Frontal cortex (tissue), 4 donors: Measurements from ENCODE around the gene CGAS. TPM values are rescaled to one million over a fixed set of nuclear protein-coding genes. Genes with fewer than 3 reads are reported as not detected.
"Not testable (repeated sequence)": the region's sequence is repeated elsewhere in the genome, so short reads cannot be mapped to it uniquely, and the experiment has no call there.

ENCODE experiments used
- DNase-seq, 2 donors: peaks; one replicate each; pipeline ENCODE4 v3.0.0; 2012; ENCODE audit warnings: low spot score in 2 of 2
- FAIRE-seq: peaks from 2 replicates; lab custom pipeline; 2012; peaks lifted over from hg19 to GRCh38; lab: Jason Lieb, UNC
- total RNA-seq: library from RNA; depleted of rRNA; stranded (reverse); fragments of >200 nt; gene quantifications from one replicate; pipeline ENCODE4 v1.2.3, GENCODE V29; 2014
- donor health status: control.
- donor health status: control.
- donor health status: control.

Gene CGAS
- 1.2 TPM for total RNA-seq

DNA sequence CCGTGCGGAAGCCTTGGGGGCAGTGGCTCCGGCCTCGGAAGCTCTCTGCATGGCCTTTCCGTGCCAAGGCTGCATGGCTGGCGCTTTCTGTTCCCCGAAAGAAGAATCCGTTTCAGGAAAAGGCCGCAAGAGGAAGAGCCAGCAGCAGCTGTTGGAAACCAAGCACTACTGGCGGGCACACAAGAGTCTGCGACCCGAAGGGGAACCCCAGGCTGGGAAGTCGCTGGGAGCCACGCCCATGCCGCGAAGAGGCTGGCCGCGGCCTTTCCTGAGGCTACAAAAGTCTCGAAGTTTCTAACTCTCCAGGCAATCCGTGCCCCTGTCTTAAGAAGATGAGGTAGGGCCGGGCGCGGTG, at the start of gene CGAS:
TSS of gene CGAS (minus strand) at position 191 of the 355 bp plus-strand sequence. CDS start at position 75, 116 bp downstream.
- no peak for DNase-seq
- no peak for FAIRE-seq

GRCh38 chr6:73497915-73498314, 45.8 kb upstream of the CGAS start:
- no peak for FAIRE-seq

GRCh38 chr6:73491377-73491776, 39.3 kb upstream of the CGAS start:
- no peak for DNase-seq
- no peak for FAIRE-seq

More at GRCh38 chr6:73497915-73498314, 45.8 kb upstream of the CGAS start:
- DNase-seq, result no peak

- FAIRE-seq (no peak), DNase-seq (no peak)
These were observed 35.4 kb upstream of the CGAS start for GRCh38 chr6:73487473-73487872.

- DNase-seq (no peak), FAIRE-seq (no peak)
These were observed 32.3 kb upstream of the CGAS start for GRCh38 chr6:73484438-73484837.

DNA sequence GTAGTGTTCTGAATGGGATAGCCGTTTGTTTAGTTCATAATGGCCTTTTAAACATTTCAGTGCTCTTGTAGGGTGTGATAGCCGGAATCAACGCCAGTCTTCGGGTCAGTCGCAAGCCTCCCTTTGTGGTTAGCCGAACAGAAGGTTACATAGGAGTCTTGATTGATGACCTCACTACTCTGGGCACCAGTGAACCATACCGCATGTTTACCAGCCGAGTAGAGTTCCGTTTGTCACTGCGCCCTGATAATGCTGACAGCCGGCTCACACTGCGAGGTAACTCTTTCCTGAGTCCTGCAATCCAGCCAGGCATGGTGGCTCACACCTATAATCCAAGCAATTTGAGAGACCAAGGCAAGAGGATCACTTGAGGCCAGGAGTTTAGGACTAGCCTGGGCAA, 29.9 kb upstream of the CGAS start:
- no peak for FAIRE-seq
- DNase-seq, result no peak

- FAIRE-seq, result no peak
These were observed 25.3 kb upstream of the CGAS start for GRCh38 chr6:73477407-73477806.

GRCh38 chr6:73476723-73477122, 24.6 kb upstream of the CGAS start:
- no peak for FAIRE-seq
- no peak for DNase-seq

More at GRCh38 chr6:73477407-73477806, 25.3 kb upstream of the CGAS start:
- no peak for DNase-seq

GRCh38 chr6:73471686-73472290, 19.7 kb upstream of the CGAS start:
- DNase-seq, result no peak
- FAIRE-seq, result no peak

- FAIRE-seq (no peak), DNase-seq (peak; percentile 67 to 77)
These were observed 9.6 kb upstream of the CGAS start, which contains the start of gene MTO1 for GRCh38 chr6:73461537-73462350. Gene MTO1, plus strand, starts transcription at chr6:73461737. Its CDS starts 118 bp downstream, at chr6:73461855.

- DNase-seq (no peak), FAIRE-seq (no peak)
These were observed 8.0 kb upstream of the CGAS start for GRCh38 chr6:73460056-73460455.

- not testable (repeated sequence) for DNase-seq, FAIRE-seq
These were observed 7.4 kb upstream of the CGAS start for GRCh38 chr6:73459474-73459873.

GRCh38 chr6:73455865-73456629, 4.0 kb upstream of the CGAS start:
- DNase-seq (no peak), FAIRE-seq (no peak)

DNA sequence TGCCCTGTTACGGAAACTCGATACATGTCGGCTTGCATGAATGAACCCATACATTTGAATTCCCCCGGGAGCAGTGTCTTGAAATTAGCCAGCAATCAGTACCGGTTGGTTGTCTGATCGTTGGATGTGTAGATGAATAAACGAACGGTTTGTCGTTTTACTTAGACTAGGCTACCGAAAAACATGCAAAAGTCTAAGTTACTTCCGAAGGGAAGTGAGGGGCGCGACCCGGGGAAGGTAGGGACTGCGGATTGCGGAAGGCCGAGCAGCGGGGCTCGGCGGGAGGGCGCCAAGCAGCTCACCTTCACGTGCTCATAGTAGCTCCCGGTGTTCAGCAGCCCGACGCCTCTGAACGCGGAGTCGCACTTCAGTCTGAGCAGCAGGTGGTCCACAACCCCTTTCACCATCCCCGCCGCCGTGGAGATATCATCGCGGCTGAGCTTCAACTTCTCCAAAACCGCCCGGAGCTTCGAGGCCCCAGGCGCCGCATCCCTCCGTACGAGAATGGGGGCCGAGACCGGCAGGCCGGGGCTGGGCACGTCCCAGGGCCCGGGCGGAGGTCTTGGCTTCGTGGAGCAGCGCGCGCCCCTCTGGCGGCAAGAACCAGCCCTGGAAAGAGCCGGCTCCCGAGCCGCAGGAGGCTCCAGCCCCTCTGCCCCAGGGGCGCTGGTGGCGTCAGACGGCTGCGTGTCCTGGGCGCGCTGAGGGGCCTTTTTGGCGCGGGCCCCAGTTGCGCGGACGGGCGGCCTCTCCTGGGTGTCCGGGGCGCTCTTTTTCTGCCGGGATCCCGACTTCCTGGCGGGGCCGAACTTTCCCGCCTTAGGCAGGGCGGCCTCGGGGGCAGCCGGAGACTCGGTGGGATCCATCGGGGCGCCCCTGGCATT, 632 bp downstream of the CGAS start:
- DNase-seq (peak; percentile 54), FAIRE-seq (no peak)

DNA sequence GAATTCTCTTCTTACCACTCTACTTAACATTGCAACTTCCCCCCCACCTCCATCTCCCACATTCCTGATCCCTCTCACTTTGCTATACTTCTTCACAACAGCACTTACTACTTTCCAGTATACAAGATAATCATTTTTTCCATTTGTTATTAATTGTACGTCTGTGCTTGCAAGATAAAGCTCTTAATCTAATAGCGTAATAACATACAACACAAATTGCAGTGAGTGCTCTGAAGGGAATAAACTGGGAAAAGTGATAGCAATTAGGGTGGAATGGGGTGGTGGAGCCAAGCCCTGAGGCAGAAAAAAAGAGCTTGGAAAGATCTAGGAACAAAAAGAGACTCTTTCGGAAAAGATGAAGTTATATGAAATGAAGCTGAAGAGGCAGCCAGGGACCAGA, 8.5 kb downstream of the CGAS start:
- FAIRE-seq (no peak), DNase-seq (no peak)

GRCh38 chr6:73435236-73435635, 16.9 kb downstream of the CGAS start:
- no peak for FAIRE-seq

DNA sequence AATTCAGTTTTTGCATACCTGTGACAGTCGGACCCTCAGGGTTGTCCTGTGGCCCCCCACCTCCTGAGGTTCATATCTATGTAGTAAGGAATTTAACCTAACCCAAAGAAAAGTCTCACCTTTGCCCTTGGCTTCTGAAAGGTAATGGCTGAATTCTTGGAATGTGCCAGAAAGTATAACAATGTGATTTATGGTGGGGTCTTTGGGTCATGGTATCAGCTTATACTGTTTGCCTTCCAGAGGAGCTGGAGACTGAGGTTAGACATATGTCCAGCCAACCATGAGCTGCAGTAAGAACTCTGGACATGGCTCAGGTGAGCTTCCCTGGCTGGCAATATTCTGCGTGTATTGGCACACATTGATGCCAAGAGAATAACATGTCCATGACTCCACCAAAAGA, 30.6 kb downstream of the CGAS start:
- no peak for DNase-seq
- FAIRE-seq, result no peak

More at GRCh38 chr6:73435236-73435635, 16.9 kb downstream of the CGAS start:
- no peak for DNase-seq

DNA sequence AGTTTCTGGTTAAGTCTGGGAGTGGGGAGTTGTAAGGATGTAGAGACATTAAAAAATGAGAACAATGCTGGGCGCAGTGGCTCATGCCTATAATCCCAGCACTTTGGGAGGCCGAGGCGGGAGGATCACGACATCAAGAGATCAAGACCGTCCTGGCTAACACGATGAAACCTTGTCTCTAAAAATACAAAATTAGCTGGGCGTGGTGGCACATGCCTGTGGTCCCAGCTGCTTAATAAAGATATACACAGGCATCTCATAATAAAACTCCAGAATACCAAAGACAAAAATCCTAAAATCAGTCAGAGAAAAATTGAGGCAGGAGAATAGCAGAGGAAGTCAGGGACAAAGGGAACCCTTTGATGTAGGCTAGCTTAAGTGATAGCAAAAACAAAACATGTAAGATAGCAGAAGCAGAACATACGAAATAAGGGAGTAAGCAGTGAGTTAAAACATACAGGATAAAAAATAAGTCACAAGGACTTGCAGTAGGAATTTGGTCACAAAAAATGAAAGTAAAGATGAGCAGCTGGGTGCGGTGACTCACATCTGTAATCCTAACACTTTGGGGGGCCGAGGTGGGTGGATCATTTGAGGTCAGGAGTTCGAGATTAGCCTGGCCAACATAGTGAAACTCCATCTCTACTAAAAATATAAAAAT, 33.9 kb downstream of the CGAS start:
- FAIRE-seq (no peak), DNase-seq (no peak)

DNA sequence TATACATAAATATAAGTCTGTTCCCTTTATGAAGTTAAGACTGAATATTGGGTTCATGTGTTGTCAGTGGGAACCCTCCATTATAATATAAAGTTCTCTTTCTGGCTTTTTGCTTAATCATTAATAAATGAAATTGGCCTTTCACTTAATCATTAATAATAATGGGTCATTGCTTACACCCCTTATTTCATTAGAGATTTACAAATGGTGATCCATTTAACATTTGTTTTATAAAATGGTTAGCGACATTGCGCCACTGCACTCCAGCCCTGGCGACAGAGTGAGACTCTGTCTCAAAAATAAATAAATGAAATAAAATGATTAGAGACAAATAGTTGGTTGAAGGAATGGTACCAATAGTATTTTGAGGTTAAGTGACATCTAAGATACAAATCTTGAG, 39.0 kb downstream of the CGAS start:
- no peak for DNase-seq
- FAIRE-seq, result no peak
